T-helper 1 cell treated with Interleukin-12 subunit alpha and Interleukin-12 subunit beta and Interleukin-4 antibody, amounts not matched to agents 30 μg/mL and 1 μg/mL, for 36 hours (primary cell): ENCODE measurements around the gene JCAD.
"Not testable (repeated sequence)": the region's sequence is repeated elsewhere in the genome, so short reads cannot be mapped to it uniquely, and the experiment has no call there.

Experiments used
- H3K27ac Mint-ChIP-seq: one replicate; pipeline ENCODE4 v1.8.0; 2021; ENCODE audit warnings: mild to moderate bottlenecking, mixed read lengths
- H3K27me3 Mint-ChIP-seq: one replicate; pipeline ENCODE4 v1.8.0; 2021; ENCODE audit warnings: low read depth, mixed read lengths
- H3K36me3 Mint-ChIP-seq: one replicate; pipeline ENCODE4 v1.8.0; 2021; ENCODE audit warnings: low read depth, mixed read lengths
- H3K4me1 Mint-ChIP-seq: one replicate; pipeline ENCODE4 v1.8.0; 2021; ENCODE audit warnings: low read depth, mixed read lengths
- H3K4me3 Mint-ChIP-seq: one replicate; pipeline ENCODE4 v1.8.0; 2021; ENCODE audit warnings: mild to moderate bottlenecking, moderate library complexity, mixed read lengths
- H3K9me3 Mint-ChIP-seq: one replicate; pipeline ENCODE4 v1.8.0; 2021; ENCODE audit warnings: mixed read lengths

The JCAD gene, protein sequence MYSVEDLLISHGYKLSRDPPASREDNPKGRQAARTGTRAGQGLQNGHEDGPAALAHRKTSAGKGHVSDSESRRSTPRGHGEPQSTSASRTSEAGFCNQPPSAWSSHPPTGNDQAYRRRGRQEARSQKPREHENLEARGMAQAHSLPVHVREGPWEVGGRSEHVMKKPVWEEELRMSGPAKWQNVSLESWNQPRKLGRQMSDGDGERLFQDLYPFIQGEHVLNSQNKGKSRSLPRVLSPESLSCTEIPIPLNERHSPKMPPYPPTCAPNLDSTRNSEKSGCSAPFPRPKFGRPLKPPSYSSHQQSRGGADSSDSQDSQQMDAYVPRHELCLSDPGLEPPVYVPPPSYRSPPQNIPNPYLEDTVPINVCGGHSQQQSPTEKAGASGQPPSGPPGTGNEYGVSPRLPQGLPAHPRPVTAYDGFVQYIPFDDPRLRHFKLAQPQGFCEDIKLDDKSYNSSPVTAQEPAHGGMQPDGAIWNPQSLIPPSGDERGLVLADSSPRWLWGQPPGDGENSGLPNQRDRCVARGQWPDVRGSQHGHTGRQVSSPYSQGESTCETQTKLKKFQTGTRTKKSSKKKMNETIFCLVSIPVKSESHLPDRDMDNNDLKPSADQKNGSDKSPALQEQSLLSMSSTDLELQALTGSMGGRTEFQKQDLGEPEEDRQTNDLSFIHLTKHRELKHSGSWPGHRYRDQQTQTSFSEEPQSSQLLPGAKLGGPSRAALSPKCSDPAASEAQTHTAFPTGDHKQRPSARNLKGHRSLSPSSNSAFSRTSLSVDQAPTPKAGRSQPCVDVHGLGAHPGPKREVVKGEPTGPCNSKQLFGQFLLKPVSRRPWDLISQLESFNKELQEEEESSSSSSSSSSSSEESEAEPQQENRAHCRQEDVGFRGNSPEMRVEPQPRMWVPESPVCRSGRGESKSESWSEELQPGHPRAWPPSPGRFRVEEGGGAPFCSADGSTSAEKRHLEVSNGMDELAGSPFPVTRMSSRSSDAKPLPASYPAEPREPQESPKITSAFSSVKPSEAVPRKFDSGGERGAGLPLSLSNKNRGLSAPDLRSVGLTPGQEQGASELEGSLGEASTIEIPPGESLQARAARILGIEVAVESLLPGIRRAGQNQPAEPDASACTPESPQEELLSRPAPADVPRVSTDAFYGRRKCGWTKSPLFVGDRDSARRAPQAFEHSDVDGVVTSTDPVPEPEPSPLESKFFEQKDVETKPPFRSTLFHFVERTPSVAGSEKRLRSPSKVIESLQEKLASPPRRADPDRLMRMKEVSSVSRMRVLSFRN (N-terminal part only)

DNA sequence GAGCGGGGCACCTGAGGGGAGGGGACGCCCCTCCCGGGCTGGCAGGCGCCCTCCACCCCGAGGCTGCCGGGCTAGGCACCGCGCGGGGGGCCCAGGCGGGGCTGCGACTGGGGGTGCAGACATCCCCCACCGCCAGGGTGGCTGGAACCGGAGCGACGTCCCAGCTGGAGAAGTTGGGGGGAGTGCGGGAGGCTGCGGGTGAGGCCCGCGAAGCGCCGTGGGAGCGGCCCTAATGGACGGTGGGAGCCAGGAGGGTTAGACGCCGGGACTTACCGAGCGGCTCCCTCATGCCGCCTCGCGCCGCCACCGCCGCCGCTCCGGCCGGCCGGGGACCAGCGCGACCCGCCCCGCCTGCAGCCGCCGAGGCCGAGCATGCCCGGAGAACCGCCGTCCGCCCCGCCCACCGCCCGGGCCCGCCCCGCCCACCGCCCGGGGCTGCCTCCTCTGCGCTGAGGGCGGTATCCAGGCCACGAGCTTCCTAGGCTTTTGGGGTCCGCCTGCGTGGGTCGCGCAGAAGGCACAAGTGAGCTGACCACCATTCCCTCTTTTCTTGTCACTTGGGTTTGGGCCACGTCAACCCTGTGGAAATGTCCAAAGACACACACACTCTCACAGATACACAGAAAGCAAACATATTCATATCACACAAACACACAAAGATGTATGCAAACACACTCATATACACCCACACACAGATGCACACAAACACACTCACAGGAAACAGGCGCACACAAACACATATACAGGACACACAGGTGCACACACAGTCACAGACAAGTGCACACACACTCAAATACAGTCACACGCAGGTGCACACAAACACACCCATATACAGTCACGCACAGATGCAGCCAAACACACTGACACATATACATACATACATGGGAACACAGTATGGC is at the start of gene JCAD:
Gene JCAD, minus strand, starts transcription at position 378 of the 899 bp plus-strand sequence. CDS start 11,774 bp downstream, outside the sequence.
- peak within 1 kb of the TSS; percentile 67 for H3K4me3 Mint-ChIP-seq
- peaks cover 3% of the 10 kb centered on the region for H3K36me3 Mint-ChIP-seq
- H3K27me3 Mint-ChIP-seq: peaks cover 78% of the 10 kb centered on the region
- peaks cover 5% of the 10 kb centered on the region for H3K4me1 Mint-ChIP-seq
- H3K27ac Mint-ChIP-seq: no peak within 1 kb of the TSS
- no peaks in the 10 kb centered on the region for H3K9me3 Mint-ChIP-seq

DNA sequence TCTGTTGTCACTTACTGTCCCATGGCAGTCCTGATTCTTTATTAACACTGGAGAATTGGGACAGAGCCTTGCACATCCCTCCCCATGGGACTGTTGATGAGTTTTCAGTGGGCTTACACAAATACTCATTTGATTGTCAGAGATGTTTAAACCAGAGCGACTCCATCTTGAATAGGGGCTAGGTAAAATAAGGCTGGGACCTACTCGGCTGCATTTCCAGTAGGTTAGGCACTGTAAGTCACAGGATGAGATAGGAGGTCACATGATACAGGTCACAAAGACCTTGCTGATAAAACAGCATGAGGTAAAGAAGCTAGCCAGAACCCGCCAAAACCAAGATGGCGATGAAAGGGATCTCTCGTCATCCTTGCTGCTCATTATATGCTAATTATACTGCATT is 47.6 kb upstream of the JCAD start:
- no peaks in the 10 kb centered on the region for H3K4me1 Mint-ChIP-seq
- no peak overlapping the region for H3K27ac Mint-ChIP-seq
- no peaks in the 10 kb centered on the region for H3K36me3 Mint-ChIP-seq

DNA sequence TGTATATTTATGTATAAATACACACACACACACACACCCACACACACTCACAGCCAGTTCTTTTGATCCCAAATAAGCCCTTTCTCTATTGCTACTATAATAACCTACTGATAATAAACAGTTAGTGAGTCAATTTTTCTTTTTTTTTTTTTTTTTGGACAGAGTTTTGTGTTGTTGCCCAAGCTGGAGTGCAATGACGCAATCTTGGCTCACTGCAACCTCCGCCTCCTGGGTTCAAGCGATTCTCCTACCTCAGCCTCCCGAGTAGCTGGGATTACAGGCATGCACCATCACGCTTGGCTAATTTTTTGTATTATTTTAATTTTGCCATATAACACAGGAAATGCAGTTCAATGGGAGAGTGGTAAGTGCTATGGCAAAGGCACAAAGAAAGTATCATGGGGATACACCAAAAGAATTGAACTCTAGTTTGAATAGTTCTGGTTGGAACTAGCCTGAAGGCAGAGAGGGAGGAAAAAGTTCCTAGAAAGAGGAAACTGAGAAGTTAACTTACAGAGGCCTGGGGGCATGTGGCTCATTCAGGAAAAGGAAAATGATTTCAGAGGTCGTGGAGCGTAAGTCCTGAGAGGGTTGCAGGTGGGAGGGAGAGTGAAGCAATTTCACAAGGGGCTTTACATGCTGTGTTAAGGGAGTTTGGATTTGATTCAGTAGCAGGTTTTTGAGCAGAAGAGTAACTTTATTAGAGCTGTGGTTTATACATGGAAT is 44.4 kb upstream of the JCAD start:
- Mint-ChIP-seq H3K27ac (no peak overlapping the region), H3K9me3 (no peaks in the 10 kb centered on the region), H3K27me3 (peaks cover 30% of the 10 kb centered on the region), H3K4me3 (no peak overlapping the region), H3K36me3 (no peaks in the 10 kb centered on the region), H3K4me1 (no peaks in the 10 kb centered on the region)

More for the DNA sequence above, 47.6 kb upstream of the JCAD start:
- peaks cover 24% of the 10 kb centered on the region for H3K27me3 Mint-ChIP-seq
- H3K9me3 Mint-ChIP-seq: no peaks in the 10 kb centered on the region
- H3K4me3 Mint-ChIP-seq: no peak overlapping the region

DNA sequence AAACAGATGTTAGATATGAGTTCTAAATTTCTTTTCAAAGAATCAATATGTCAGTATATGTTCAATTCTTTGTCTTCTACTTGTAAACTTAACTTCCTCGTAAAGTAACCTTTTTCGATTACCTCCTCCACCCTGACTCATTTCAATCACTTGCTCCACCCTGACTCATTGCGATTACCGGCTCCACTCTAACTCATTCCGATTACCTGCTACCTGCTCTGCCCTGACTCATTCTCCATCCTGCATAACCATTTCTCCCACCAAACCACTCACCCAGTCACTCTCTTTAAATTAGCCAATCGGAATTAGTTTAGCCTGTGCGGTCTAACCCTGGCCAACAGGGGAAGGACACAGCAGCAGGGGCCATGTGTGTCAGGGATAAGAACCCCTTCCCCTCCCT is 40.3 kb upstream of the JCAD start:
- peaks cover 41% of the 10 kb centered on the region for H3K27me3 Mint-ChIP-seq
- H3K4me1 Mint-ChIP-seq, H3K36me3 Mint-ChIP-seq, H3K9me3 Mint-ChIP-seq, H3K4me3 Mint-ChIP-seq, H3K27ac Mint-ChIP-seq: not testable (repeated sequence)

DNA sequence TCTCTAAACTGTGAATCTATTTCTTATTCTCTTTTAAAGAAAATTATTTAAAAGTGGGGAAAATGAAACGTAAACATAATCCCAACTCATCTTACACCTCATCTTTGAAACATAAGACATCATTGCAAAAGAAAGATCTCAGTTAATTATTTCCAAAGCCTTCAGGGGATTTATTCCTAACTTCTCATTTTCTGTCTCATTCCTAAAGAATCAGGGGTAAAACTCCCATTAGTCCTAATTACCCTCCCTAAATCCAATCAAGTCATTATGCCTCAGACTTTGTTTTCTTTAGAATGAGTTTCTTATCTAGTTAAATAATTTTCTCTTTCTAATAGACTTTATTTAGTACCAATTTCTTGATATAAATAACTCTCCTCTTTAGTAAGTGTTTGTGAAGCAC is 39.7 kb upstream of the JCAD start:
- Mint-ChIP-seq H3K9me3 (no peaks in the 10 kb centered on the region), H3K36me3 (no peaks in the 10 kb centered on the region), H3K27ac (no peak overlapping the region), H3K27me3 (peaks cover 38% of the 10 kb centered on the region), H3K4me1 (no peaks in the 10 kb centered on the region), H3K4me3 (no peak overlapping the region)

DNA sequence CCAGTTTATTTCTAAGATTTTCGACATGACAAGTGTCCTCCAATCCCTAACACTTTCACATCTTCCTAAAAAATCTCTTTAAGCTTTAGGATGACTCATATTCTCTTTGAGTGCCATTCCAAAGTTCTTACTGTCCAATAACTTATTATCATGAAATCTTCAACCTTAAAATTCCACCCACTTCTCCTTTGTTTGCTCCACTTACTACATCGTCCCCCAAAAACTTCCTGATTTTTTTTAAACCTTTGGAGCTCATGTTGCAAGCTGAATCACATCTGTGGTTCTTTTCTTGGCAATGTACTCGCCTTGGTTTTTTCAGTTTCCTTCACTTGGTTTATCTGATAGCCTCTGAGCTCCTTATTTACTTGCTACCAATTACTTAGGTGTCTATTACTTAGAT is 39.2 kb upstream of the JCAD start:
- H3K4me3 Mint-ChIP-seq: no peak overlapping the region
- no peaks in the 10 kb centered on the region for H3K9me3 Mint-ChIP-seq
- H3K36me3 Mint-ChIP-seq: no peaks in the 10 kb centered on the region
- peaks cover 34% of the 10 kb centered on the region for H3K27me3 Mint-ChIP-seq
- no peaks in the 10 kb centered on the region for H3K4me1 Mint-ChIP-seq
- no peak overlapping the region for H3K27ac Mint-ChIP-seq

DNA sequence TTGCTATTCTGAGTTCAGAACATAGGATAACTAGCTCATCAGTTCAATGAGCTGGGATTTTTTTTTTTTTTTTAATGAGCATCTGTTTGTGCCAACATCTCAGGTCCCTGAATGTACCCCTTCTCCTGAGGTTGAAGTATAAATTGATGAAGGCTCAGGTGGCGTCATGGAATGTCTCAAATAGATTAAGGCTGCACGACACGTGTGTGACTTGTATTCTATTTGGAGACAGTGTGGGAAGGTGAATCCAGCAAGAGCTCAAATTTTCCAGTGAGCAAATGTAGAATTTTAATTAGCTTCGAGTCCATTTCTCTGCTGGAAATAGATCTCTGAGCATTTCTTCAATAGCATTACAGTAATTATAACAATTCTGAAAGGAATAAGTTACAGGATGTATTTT is 37.2 kb upstream of the JCAD start:
- H3K27ac Mint-ChIP-seq: no peak overlapping the region
- H3K4me1 Mint-ChIP-seq: no peaks in the 10 kb centered on the region
- peaks cover 36% of the 10 kb centered on the region for H3K27me3 Mint-ChIP-seq
- no peak overlapping the region for H3K4me3 Mint-ChIP-seq
- no peaks in the 10 kb centered on the region for H3K9me3 Mint-ChIP-seq
- H3K36me3 Mint-ChIP-seq: no peaks in the 10 kb centered on the region

DNA sequence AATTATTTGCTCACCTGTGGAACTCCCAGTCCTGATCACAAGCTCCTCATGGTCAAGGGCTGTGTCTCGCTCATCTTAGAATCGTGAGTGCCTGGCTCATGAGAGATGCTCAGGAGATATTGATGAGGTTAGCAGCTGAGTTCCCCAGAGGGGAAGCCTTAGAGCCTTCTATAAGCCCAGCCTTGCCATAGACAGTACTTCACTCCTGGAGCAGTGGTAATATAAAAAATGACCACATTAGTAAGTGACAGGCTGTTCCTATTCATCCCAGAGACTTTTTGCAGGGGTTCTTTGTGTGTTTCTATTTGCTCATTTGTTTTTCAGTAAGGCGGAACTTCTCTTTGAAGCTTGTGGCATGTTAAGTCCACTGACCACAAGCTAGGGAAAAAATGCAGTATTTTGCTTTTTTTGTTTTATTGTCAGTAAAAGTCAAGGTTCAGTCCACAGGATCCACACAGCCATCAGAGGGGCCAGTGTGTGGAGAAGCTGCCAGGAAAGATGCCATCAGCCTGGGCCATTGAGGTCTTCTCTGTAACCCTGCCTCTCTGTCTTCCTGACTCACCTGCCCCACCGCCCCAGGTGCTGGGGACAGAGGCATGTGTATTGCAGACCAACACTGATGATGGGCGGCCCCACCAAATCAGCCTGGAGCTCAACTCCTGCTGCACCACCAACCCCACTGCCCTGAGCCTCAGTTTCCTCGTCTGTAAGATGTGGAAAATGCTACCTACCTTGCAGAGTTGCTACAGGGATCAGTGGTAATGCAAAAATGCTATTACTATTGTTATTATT is 36.4 kb upstream of the JCAD start:
- no peaks in the 10 kb centered on the region for H3K9me3 Mint-ChIP-seq
- no peak overlapping the region for H3K4me3 Mint-ChIP-seq
- H3K4me1 Mint-ChIP-seq: no peaks in the 10 kb centered on the region
- H3K27me3 Mint-ChIP-seq: peaks cover 40% of the 10 kb centered on the region
- H3K36me3 Mint-ChIP-seq: no peaks in the 10 kb centered on the region
- H3K27ac Mint-ChIP-seq: no peak overlapping the region

DNA sequence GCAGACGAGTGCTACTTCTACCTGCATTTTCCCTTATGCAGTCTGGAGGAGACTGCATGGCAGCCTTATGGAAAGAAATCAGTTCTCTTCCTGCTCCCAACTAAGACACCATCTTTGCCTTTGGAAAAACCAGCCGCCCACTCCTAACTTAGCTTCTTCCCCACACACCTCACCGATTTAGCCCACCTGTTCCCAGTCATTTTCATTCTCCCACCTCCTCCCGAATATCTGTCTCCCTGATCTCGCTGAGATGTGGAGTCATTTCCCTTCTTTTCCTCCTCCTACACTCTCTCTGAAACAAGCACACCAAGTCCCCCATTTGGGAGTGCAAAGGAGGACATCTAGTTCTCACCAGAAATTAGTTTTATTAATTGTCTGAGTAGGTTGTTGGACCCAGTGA is 35.2 kb upstream of the JCAD start:
- Mint-ChIP-seq H3K9me3 (no peaks in the 10 kb centered on the region), H3K27me3 (peaks cover 36% of the 10 kb centered on the region), H3K4me1 (no peaks in the 10 kb centered on the region), H3K4me3 (no peak overlapping the region), H3K27ac (no peak overlapping the region), H3K36me3 (no peaks in the 10 kb centered on the region)

DNA sequence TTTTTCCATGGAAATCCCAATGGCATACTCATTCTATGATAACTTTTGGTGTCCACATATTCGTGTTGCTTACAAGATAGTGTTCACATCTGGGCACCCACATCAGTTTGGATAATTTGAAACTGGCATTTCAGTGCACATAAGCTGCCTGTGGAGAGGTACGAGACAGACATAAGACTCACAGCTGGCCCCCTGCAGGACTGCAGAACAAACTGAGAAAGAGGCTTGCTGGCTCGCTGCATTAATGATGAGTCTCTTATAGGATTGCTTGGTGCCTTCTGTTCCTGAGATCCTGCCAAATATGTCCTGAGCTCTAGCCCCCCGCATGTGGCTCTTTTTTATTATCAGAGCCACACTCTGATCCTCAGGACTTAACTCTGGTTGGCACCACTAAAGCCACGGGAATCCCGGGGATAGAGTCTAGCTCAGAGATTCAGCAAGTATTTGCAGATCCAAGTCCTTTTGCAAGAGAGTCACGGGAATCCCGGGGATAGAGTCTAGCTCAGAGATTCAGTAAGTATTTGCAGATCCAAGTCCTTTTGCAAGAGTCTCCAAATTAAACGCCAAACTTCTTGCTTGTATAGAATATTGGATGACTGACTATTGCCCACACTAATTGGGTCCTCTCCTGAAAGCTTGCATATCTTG is 34.0 kb upstream of the JCAD start:
- no peaks in the 10 kb centered on the region for H3K36me3 Mint-ChIP-seq
- no peak overlapping the region for H3K4me3 Mint-ChIP-seq
- H3K27ac Mint-ChIP-seq: no peak overlapping the region
- peaks cover 39% of the 10 kb centered on the region for H3K27me3 Mint-ChIP-seq
- H3K9me3 Mint-ChIP-seq: no peaks in the 10 kb centered on the region
- H3K4me1 Mint-ChIP-seq: no peaks in the 10 kb centered on the region

DNA sequence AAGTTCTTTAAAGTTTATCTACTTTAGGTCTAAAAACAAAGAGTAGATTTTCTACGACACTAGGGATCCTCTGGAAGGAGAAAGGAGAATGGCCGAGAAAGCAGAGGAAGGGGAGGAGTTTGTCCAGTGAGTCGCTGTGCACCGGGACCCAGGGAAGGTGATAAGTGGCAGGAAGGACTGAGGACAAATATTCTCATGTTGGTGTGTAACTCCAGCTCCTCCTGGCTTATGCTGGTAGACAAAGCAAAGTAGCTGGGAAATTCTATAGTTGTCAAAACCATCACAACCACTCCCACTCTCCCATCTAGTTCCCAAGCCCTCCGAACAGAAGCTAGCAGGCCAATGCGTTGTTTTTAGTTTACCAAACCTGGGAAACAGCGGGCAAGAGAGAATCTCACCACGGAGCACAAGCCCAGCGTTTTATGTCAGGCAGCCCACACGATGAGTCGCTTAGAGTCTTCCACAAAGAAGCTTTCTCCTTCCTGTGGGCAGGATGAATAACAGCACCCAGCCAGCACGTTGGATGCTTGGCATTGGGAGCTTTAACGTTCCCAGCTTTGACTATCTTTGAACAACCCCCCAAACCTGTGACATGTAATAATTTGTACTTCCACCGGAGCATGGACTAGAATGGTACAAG is 32.9 kb upstream of the JCAD start:
- no peaks in the 10 kb centered on the region for H3K36me3 Mint-ChIP-seq
- no peak overlapping the region for H3K4me3 Mint-ChIP-seq
- no peaks in the 10 kb centered on the region for H3K9me3 Mint-ChIP-seq
- H3K4me1 Mint-ChIP-seq: no peaks in the 10 kb centered on the region
- H3K27me3 Mint-ChIP-seq: peaks cover 43% of the 10 kb centered on the region
- no peak overlapping the region for H3K27ac Mint-ChIP-seq

DNA sequence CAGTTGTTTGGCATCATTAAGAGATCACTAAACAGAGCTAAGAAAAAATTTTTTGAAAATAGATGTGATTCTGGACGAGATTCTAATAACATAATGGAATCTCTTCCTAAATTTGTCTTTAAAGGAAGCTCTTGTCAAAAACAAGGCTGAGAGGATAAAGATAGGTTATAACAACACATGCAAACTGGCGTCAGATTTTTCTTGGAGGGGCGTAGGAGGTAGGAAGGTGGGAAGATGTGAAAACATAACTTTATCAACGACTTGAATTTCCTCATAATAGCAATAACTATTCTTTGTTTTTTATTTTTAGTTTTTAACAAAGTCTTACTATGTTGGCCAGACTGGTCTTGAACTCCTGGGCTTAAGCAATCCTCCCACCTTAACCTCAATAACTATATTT is 31.8 kb upstream of the JCAD start:
- Mint-ChIP-seq H3K9me3 (no peaks in the 10 kb centered on the region), H3K27me3 (peaks cover 40% of the 10 kb centered on the region), H3K27ac (no peak overlapping the region), H3K4me3 (no peak overlapping the region), H3K4me1 (no peaks in the 10 kb centered on the region), H3K36me3 (no peaks in the 10 kb centered on the region)
